ENCODE measurements around the gene PTPRM.

The PTPRM gene

DNA sequence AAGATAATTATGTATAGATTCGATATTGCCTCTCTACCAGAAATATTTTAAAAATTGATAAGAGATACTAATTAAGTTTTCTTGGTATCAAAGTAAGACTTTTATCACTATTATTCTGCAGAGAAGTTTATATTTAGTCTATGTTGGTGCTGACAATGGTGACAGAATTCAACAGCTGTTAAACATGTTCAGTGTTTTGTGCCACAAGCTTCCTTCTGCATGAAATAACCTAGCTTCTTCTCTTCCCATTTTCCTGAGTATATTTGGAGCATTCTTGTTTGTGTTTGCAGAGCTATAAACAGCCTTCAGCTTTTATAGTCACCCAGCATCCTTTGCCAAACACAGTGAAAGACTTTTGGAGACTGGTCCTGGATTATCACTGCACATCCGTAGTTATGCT lies 812.9 kb downstream of the PTPRM start:
- Histone ChIP-seq H3K79me2 (ENCODE audit: insufficient read depth, low read depth) (no peaks in the 10 kb centered on the region), H3K4me1 (ENCODE audit: low read depth, poor library complexity, severe bottlenecking) (no peaks in the 10 kb centered on the region), H3K27me3 (ENCODE audit: insufficient read depth, low read depth) (no peaks in the 10 kb centered on the region), H3K36me3 (ENCODE audit: insufficient read depth) (no peaks in the 10 kb centered on the region), H3K27ac (no peak overlapping the region), H3K9ac (no peak overlapping the region), H4K20me1 (ENCODE audit: insufficient read depth) (no peaks in the 10 kb centered on the region), H3K4me3 (IDR thresholded peaks at IDR 0.05; ENCODE audit: insufficient read depth, low read depth, low read length) (no peak overlapping the region), H2AFZ (ENCODE audit: low read depth) (no peak overlapping the region), H3K4me2 (no peak overlapping the region)
- TF ChIP-seq, protein P1, sequence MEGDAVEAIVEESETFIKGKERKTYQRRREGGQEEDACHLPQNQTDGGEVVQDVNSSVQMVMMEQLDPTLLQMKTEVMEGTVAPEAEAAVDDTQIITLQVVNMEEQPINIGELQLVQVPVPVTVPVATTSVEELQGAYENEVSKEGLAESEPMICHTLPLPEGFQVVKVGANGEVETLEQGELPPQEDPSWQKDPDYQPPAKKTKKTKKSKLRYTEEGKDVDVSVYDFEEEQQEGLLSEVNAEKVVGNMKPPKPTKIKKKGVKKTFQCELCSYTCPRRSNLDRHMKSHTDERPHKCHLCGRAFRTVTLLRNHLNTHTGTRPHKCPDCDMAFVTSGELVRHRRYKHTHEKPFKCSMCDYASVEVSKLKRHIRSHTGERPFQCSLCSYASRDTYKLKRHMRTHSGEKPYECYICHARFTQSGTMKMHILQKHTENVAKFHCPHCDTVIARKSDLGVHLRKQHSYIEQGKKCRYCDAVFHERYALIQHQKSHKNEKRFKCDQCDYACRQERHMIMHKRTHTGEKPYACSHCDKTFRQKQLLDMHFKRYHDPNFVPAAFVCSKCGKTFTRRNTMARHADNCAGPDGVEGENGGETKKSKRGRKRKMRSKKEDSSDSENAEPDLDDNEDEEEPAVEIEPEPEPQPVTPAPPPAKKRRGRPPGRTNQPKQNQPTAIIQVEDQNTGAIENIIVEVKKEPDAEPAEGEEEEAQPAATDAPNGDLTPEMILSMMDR (conservative IDR thresholded peaks at IDR 0.05; ENCODE audit: low read depth, low read length): no peak

DNA sequence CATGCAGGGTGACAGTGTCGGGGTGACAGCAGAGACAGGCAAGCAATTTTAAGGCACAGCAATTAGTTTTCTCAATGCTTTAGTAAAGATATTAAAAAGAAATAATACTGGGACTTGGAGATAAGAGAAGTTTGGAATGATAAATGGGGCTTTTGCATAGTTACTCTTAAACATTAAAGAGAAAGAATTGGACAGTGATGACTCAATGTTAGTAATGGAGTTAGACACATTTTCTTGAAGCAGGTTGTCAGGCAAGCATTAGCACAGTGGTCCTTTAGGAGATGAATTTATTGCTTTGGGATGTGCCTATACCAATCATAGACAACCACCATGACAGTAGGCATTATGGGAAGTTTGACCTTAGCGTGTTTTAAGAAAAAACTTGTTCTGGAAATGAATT lies 813.8 kb downstream of the PTPRM start:
- Histone ChIP-seq H2AFZ (ENCODE audit: low read depth) (no peak overlapping the region), H3K4me3 (IDR thresholded peaks at IDR 0.05; ENCODE audit: insufficient read depth, low read depth, low read length) (no peak overlapping the region), H3K4me1 (ENCODE audit: low read depth, poor library complexity, severe bottlenecking) (no peaks in the 10 kb centered on the region), H3K27me3 (ENCODE audit: insufficient read depth, low read depth) (no peaks in the 10 kb centered on the region), H3K36me3 (ENCODE audit: insufficient read depth) (no peaks in the 10 kb centered on the region), H3K79me2 (ENCODE audit: insufficient read depth, low read depth) (no peaks in the 10 kb centered on the region), H3K4me2 (no peak overlapping the region), H3K27ac (no peak overlapping the region), H4K20me1 (ENCODE audit: insufficient read depth) (no peaks in the 10 kb centered on the region), H3K9ac (no peak overlapping the region)
- TF ChIP-seq, protein P1 (conservative IDR thresholded peaks at IDR 0.05; ENCODE audit: low read depth, low read length): no peak

DNA sequence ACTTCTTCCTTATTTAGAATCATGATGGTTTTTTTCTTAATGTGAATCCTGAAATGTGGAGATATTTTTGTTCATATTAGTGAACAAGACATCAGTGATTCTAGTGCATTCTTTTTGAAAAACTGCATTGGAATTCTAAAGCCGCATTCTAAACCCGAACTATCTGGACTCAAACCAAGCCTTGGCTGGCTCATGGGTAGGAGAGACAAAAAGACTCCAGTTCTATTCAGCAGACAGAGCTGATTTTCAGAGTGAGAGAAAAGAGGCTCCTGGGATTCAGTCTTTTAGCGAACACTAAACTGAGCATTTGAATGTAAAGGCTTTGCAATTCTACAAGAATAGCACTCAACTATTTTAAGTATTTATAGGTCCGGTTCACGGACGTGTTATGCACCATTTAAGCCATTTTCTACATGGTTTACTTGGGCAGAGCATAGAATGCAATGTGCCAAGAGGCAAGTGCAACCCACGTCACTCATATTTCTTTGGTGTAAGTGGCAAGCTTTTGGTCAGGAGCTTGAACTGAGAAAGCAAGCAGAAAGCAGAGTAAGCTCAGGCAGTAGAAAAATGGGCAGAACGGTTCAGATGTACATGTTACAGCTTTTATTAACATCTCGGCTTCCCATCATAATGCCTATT lies 814.8 kb downstream of the PTPRM start:
- no peaks in the 10 kb centered on the region for H4K20me1 ChIP-seq (ENCODE audit: insufficient read depth)
- TF ChIP-seq, protein P1 (conservative IDR thresholded peaks at IDR 0.05; ENCODE audit: low read depth, low read length): no peak
- H2AFZ ChIP-seq (ENCODE audit: low read depth): no peak overlapping the region
- no peak overlapping the region for H3K4me3 ChIP-seq (IDR thresholded peaks at IDR 0.05; ENCODE audit: insufficient read depth, low read depth, low read length)
- H3K4me1 ChIP-seq (ENCODE audit: low read depth, poor library complexity, severe bottlenecking): no peaks in the 10 kb centered on the region
- no peak overlapping the region for H3K27ac ChIP-seq
- no peaks in the 10 kb centered on the region for H3K36me3 ChIP-seq (ENCODE audit: insufficient read depth)
- no peak overlapping the region for H3K4me2 ChIP-seq
- no peak overlapping the region for H3K9ac ChIP-seq
- H3K27me3 ChIP-seq (ENCODE audit: insufficient read depth, low read depth): no peaks in the 10 kb centered on the region
- H3K79me2 ChIP-seq (ENCODE audit: insufficient read depth, low read depth): no peaks in the 10 kb centered on the region

DNA sequence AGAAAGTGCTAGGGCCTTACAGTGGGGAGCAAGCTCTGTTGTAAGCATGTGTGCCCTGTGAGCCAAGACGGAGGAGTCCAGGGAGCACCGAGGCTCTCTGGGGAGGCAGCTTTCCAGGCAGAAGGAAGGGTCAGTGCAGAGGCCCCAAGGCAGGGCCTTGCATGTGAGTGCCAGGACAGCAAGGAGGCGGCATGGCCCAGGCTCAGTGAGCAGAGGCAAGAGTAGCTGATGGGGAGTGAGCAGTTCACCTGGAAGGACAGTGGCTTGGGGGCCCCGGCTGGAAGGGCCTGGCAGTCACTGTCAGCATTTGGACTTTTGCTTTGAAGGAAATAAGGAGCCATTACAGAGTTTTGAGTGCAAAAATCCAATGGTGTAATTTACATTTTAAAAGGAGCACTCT lies 818.3 kb downstream of the PTPRM start:
- no peaks in the 10 kb centered on the region for H3K79me2 ChIP-seq (ENCODE audit: insufficient read depth, low read depth)
- H3K9ac ChIP-seq: no peak overlapping the region
- no peak overlapping the region for H3K27ac ChIP-seq
- TF ChIP-seq, protein P1 (conservative IDR thresholded peaks at IDR 0.05; ENCODE audit: low read depth, low read length): no peak
- no peaks in the 10 kb centered on the region for H3K36me3 ChIP-seq (ENCODE audit: insufficient read depth)
- H3K4me1 ChIP-seq (ENCODE audit: low read depth, poor library complexity, severe bottlenecking): no peaks in the 10 kb centered on the region
- H2AFZ ChIP-seq (ENCODE audit: low read depth): no peak overlapping the region
- no peaks in the 10 kb centered on the region for H3K27me3 ChIP-seq (ENCODE audit: insufficient read depth, low read depth)
- no peak overlapping the region for H3K4me3 ChIP-seq (IDR thresholded peaks at IDR 0.05; ENCODE audit: insufficient read depth, low read depth, low read length)
- no peaks in the 10 kb centered on the region for H4K20me1 ChIP-seq (ENCODE audit: insufficient read depth)
- H3K4me2 ChIP-seq: no peak overlapping the region

All from KMS-11 (cell line).